SK-N-SH treated with all-trans-retinoic acid at 6 μM for 48 hours (cell line): Measurements from ENCODE around the gene IMMP2L.
"Not testable (repeated sequence)": the region's sequence is repeated elsewhere in the genome, so short reads cannot be mapped to it uniquely, and the experiment has no call there.

Experiments
- ATAC-seq: fragments of 200-7000 bp; cut with Tn5 transposase; 3 replicates; pipeline ENCODE4 v1.9.1; 2020; ENCODE audit warnings: mild to moderate bottlenecking, moderate library complexity
- ARNTL ChIP-seq: fragments of 450-650 bp; formaldehyde crosslinking; IDR thresholded peaks from 2 replicates; pipeline ENCODE4 v1.5.0; 2020; ENCODE audit warnings: low read depth, mild to moderate bottlenecking, moderate library complexity, borderline replicate concordance
- CSDC2 ChIP-seq: fragments of 250-450 bp; sonication (Bioruptor Pico); IDR thresholded peaks from 2 replicates; pipeline ENCODE4 v1.5.0; 2020; ENCODE audit warnings: mild to moderate bottlenecking, moderate library complexity
- ESRRG ChIP-seq: fragments of 250-450 bp; sonication (Bioruptor Pico); IDR thresholded peaks from 2 replicates; pipeline ENCODE4 v1.6.1; 2021; ENCODE audit warnings: mild to moderate bottlenecking
- GLIS3 ChIP-seq: fragments of 250-450 bp; sonication (Bioruptor Pico); IDR thresholded peaks from 2 replicates; pipeline ENCODE4 v1.5.0; 2020; ENCODE audit warnings: mild to moderate bottlenecking, moderate library complexity
- OSR1 ChIP-seq: fragments of 250-450 bp; sonication (Bioruptor Pico); IDR thresholded peaks from 2 replicates; pipeline ENCODE4 v1.8.0; 2022; ENCODE audit warnings: moderate library complexity, mild to moderate bottlenecking, inconsistent platforms
- RARB ChIP-seq: fragments of 250-450 bp; sonication (Bioruptor Pico); IDR thresholded peaks from 2 replicates; pipeline ENCODE4 v1.8.0; 2021; ENCODE audit warnings: mild to moderate bottlenecking, moderate library complexity
- SNAI2 ChIP-seq: fragments of 250-450 bp; sonication (Bioruptor Pico); IDR thresholded peaks from 2 replicates; pipeline ENCODE4 v1.5.0; 2020; ENCODE audit warnings: mild to moderate bottlenecking, moderate library complexity
- TCF4 ChIP-seq: fragments of 250-450 bp; sonication (Bioruptor Pico); IDR thresholded peaks from 2 replicates; pipeline ENCODE4 v1.8.0; 2021; ENCODE audit warnings: mild to moderate bottlenecking, moderate library complexity, borderline replicate concordance
- TOX ChIP-seq: fragments of 250-450 bp; sonication (Bioruptor Pico); IDR thresholded peaks from 2 replicates; pipeline ENCODE4 v1.8.0; 2021; ENCODE audit warnings: mild to moderate bottlenecking, moderate library complexity, borderline replicate concordance
- ZFP3 ChIP-seq: fragments of 250-450 bp; sonication (Bioruptor Pico); IDR thresholded peaks from 2 replicates; pipeline ENCODE4 v1.5.0; 2020; ENCODE audit warnings: mild to moderate bottlenecking, moderate library complexity
- ZFP30 ChIP-seq: fragments of 450-650 bp; formaldehyde crosslinking; IDR thresholded peaks from 2 replicates; pipeline ENCODE4 v1.5.0; 2022; ENCODE audit warnings: mild to moderate bottlenecking, moderate library complexity
- ZNF8 ChIP-seq: fragments of 450-650 bp; formaldehyde crosslinking; IDR thresholded peaks from 2 replicates; pipeline ENCODE4 v1.5.0; 2020; ENCODE audit warnings: mild to moderate bottlenecking, moderate library complexity
- TF ChIP-seq, protein P1 (sequence below): fragments of 250-450 bp; sonication (Bioruptor Pico); IDR thresholded peaks from 2 replicates; pipeline ENCODE4 v1.8.0; 2020; ENCODE audit warnings: mild to moderate bottlenecking, moderate library complexity, borderline replicate concordance
- TF ChIP-seq, protein P2 (sequence below): fragments of 250-450 bp; sonication (Bioruptor Pico); IDR thresholded peaks from 2 replicates; pipeline ENCODE4 v1.5.0; 2020; ENCODE audit warnings: mild to moderate bottlenecking, moderate library complexity
- TF ChIP-seq, protein P3 (sequence below): fragments of 250-450 bp; sonication (Bioruptor Pico); IDR thresholded peaks from 2 replicates; pipeline ENCODE4 v1.5.1; 2021; ENCODE audit warnings: mild to moderate bottlenecking, moderate library complexity

The IMMP2L gene

DNA sequence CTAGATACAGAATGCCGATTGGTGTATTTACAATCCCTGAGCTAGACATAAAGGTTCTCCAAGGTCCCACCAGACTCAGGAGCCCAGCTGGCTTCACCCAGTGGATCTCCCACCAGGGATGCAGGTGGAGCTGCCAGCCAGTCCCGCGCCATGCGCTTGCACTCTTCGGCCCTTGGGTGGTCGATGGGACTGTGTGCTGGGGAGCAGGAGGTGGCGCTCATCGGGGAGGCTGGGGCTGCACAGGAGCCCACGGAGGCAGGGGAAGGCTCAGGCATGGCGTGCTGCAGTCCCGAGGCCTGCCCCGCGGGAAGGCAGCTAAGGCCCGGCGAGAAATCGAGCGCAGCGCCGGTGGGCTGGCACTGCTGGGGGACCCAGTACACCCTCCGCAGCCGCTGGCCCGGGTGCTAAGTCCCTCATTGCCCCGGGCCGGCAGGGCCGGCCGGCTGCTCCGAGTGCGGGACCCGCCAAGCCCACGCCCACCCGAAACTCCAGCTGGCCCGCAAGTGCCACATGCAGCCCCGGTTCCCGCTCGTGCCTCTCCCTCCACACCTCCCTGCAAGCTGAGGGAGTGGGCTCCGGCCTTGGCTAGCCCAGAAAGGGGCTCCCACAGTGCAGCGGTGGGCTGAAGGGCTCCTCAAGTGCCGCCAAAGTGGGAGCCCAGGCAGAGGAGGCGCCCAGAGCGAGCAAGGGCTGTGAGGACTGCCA, 19.6 kb upstream of the IMMP2L start:
- not testable (repeated sequence) for ATAC-seq

DNA sequence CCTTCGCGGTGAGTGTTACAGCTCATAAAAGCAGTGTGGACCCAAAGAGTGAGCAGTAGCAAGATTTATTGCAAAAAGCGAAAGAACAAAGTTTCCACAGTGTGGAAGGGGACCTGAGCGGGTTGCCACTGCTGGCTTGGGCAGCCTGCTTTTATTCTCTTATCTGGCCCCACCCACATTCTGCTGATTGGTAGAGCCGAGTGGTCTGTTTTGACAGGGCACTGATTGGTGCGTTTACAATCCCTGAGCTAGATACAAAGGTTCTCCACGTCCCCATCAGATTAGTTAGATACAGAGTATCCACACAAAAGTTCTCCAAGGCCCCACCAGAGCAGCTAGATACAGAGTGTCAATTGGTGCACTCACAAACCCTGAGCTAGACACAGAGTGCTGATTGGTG, 18.9 kb upstream of the IMMP2L start:
- not testable (repeated sequence) for ATAC-seq

DNA sequence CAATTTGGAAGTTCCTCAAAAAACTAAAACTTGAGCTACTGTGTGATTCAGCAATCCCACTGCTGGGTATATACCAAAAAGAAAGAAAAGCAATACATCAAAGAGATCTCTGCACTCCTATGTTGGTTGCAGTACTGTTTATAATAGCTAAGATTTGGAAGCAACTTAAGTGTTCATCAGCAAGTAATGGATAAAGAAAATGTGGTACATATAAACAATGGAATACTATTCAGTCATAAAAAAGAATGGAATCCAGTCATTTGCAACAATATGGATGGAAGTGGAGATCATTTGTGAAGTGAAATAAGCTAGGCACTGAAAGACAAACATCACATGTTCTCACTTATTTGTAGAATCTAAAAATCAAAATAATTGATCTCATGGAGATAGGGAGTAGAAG, 16.5 kb upstream of the IMMP2L start:
- no peak for ATAC-seq
- TF ChIP-seq ARNTL (CRISPR knock-in tag) = no peak
- TF ChIP-seq ZNF8 (CRISPR knock-in tag) = peak; percentile 91
- TF ChIP-seq GLIS3 (CRISPR knock-in tag) = no peak
- TF ChIP-seq OSR1 (CRISPR knock-in tag) = no peak
- TF ChIP-seq RARB = no peak
- TF ChIP-seq TOX (CRISPR knock-in tag) = no peak
- no peak for TF ChIP-seq ZFP3 (CRISPR knock-in tag)
- TF ChIP-seq, all 23 proteins: peak for 1

DNA sequence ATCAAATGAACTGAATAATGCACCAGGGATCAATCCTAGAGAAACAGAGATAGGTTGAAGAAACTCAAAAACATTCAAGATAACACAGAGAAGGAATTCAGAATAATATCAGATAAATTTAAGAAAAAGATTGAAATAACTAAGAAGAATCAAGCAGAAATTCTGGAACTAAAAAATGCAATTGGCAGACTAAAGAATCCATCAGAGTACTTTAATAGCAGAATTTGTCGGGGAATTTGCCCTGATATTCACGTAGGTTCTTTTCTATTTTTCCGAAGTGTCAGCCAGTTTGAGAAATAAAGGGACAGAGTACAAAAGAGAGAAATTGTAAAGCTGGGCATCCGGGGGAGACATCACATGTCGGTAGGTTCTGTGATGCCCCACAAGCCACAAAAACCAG, 9.4 kb upstream of the IMMP2L start:
- ATAC-seq = no peak
- TF ChIP-seq ZFP30 (CRISPR knock-in tag) (no peak), OSR1 (CRISPR knock-in tag) (no peak), TCF4 (no peak), ZFP3 (CRISPR knock-in tag) (no peak), RARB (no peak)
- TF ChIP-seq, protein P1, sequence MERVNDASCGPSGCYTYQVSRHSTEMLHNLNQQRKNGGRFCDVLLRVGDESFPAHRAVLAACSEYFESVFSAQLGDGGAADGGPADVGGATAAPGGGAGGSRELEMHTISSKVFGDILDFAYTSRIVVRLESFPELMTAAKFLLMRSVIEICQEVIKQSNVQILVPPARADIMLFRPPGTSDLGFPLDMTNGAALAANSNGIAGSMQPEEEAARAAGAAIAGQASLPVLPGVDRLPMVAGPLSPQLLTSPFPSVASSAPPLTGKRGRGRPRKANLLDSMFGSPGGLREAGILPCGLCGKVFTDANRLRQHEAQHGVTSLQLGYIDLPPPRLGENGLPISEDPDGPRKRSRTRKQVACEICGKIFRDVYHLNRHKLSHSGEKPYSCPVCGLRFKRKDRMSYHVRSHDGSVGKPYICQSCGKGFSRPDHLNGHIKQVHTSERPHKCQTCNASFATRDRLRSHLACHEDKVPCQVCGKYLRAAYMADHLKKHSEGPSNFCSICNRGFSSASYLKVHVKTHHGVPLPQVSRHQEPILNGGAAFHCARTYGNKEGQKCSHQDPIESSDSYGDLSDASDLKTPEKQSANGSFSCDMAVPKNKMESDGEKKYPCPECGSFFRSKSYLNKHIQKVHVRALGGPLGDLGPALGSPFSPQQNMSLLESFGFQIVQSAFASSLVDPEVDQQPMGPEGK (CRISPR knock-in tag) = no peak
- TF ChIP-seq, all 23 proteins: peak for 0

DNA sequence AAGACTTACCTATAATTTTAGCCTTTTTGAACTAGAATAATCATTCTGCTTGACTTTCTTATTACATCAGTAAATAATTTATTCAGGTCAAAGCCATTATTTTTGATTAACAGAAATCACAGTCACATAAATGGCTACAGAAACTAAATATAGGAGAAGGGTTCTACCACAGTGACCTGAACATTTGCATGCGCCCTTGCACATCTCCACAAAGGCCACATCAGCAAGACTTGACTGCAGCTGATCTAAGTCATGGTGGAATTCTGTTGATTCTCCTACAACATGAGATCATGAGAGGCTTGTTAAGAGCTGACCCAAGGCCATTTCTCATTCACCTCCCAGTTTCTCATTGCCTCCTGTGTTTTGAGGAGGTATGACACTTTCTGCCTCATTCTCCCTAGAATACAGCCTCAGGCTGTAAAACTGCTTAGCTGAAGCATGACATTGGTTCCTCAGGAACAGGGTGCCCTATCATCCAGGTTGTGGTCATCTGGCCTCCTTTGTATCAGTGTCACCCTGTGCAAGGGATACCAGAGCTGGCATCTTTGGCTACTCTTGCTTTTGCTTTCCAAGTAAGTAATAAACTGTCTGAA, 6.7 kb upstream of the IMMP2L start:
- TF ChIP-seq, protein P1 (CRISPR knock-in tag) = no peak
- TF ChIP-seq, protein P2, sequence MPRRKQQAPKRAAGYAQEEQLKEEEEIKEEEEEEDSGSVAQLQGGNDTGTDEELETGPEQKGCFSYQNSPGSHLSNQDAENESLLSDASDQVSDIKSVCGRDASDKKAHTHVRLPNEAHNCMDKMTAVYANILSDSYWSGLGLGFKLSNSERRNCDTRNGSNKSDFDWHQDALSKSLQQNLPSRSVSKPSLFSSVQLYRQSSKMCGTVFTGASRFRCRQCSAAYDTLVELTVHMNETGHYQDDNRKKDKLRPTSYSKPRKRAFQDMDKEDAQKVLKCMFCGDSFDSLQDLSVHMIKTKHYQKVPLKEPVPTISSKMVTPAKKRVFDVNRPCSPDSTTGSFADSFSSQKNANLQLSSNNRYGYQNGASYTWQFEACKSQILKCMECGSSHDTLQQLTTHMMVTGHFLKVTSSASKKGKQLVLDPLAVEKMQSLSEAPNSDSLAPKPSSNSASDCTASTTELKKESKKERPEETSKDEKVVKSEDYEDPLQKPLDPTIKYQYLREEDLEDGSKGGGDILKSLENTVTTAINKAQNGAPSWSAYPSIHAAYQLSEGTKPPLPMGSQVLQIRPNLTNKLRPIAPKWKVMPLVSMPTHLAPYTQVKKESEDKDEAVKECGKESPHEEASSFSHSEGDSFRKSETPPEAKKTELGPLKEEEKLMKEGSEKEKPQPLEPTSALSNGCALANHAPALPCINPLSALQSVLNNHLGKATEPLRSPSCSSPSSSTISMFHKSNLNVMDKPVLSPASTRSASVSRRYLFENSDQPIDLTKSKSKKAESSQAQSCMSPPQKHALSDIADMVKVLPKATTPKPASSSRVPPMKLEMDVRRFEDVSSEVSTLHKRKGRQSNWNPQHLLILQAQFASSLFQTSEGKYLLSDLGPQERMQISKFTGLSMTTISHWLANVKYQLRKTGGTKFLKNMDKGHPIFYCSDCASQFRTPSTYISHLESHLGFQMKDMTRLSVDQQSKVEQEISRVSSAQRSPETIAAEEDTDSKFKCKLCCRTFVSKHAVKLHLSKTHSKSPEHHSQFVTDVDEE (CRISPR knock-in tag) = no peak
- TF ChIP-seq SNAI2 (no peak), GLIS3 (CRISPR knock-in tag) (no peak)
- TF ChIP-seq, all 23 proteins: peak for 0
- no peak for ATAC-seq

DNA sequence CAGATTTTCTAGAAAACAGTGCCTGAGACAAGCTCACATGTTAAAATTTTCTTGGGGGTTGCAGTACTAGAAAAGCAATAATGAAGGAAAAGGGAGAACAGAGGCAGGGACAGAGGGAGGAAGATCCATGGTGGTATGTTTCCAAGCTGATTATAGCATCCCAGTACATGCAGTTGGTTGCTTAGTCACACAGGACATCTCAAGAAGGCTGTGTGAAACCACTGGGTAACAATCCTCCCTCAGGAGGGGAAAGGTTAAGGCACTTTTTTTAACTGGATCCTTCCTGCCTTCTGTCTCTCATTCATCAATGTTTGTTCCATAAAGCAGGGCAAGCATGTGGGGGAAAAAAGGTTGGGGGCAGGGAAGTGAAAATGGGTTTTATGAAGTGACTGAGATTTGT, 6.1 kb upstream of the IMMP2L start:
- no peak for TF ChIP-seq CSDC2 (CRISPR knock-in tag)
- TF ChIP-seq SNAI2 = no peak
- TF ChIP-seq, protein P1 (CRISPR knock-in tag) = no peak
- TF ChIP-seq ZNF8 (CRISPR knock-in tag) = no peak
- no peak for TF ChIP-seq GLIS3 (CRISPR knock-in tag)
- TF ChIP-seq ESRRG (CRISPR knock-in tag) = no peak
- TF ChIP-seq, protein P2 (CRISPR knock-in tag) = no peak
- TF ChIP-seq, protein P3, sequence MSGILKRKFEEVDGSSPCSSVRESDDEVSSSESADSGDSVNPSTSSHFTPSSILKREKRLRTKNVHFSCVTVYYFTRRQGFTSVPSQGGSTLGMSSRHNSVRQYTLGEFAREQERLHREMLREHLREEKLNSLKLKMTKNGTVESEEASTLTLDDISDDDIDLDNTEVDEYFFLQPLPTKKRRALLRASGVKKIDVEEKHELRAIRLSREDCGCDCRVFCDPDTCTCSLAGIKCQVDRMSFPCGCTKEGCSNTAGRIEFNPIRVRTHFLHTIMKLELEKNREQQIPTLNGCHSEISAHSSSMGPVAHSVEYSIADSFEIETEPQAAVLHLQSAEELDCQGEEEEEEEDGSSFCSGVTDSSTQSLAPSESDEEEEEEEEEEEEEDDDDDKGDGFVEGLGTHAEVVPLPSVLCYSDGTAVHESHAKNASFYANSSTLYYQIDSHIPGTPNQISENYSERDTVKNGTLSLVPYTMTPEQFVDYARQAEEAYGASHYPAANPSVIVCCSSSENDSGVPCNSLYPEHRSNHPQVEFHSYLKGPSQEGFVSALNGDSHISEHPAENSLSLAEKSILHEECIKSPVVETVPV (CRISPR knock-in tag) = no peak
- no peak for ATAC-seq
